ENCODE data around the gene TBC1D2.
A peak's percentile ranks its signal among the peaks of the same experiment; 100 is the strongest.
"Not testable (repeated sequence)": the region's sequence is repeated elsewhere in the genome, so short reads cannot be mapped to it uniquely, and the experiment has no call there.

Gene TBC1D2

GRCh38 chr9:98272083-98272482 lies 16.6 kb upstream of the TBC1D2 start:
- DNase-seq (ENCODE audit: low read depth), result no peak

GRCh38 chr9:98271479-98271878 lies 16.0 kb upstream of the TBC1D2 start:
- no peak for DNase-seq (ENCODE audit: low read depth)

GRCh38 chr9:98270284-98270683 lies 14.8 kb upstream of the TBC1D2 start:
- not testable (repeated sequence) for DNase-seq (ENCODE audit: low read depth)

GRCh38 chr9:98269652-98270051 lies 14.2 kb upstream of the TBC1D2 start:
- not testable (repeated sequence) for DNase-seq (ENCODE audit: low read depth)

- not testable (repeated sequence) for DNase-seq (ENCODE audit: low read depth)
Observed at GRCh38 chr9:98267556-98267955, 12.1 kb upstream of the TBC1D2 start.

GRCh38 chr9:98264516-98264915 lies 9.1 kb upstream of the TBC1D2 start:
- no peak for DNase-seq (ENCODE audit: low read depth)

GRCh38 chr9:98263482-98264357 lies 8.3 kb upstream of the TBC1D2 start:
- peak; percentile 76 for DNase-seq (ENCODE audit: low read depth)

- DNase-seq (ENCODE audit: low read depth), result no peak
Observed at GRCh38 chr9:98263080-98263479, 7.6 kb upstream of the TBC1D2 start.

- no peak for DNase-seq (ENCODE audit: low read depth)
Observed at GRCh38 chr9:98262056-98262455, 6.6 kb upstream of the TBC1D2 start.

GRCh38 chr9:98260635-98261034 lies 5.2 kb upstream of the TBC1D2 start:
- no peak for DNase-seq (ENCODE audit: low read depth)

GRCh38 chr9:98259791-98260190 lies 4.3 kb upstream of the TBC1D2 start:
- no peak for DNase-seq (ENCODE audit: low read depth)

- DNase-seq (ENCODE audit: low read depth), result no peak
Observed at GRCh38 chr9:98256756-98257155, 1.3 kb upstream of the TBC1D2 start.

- peak; percentile 50 for DNase-seq (ENCODE audit: low read depth)
Observed at GRCh38 chr9:98255061-98255577, 330 bp downstream of the TBC1D2 start.

GRCh38 chr9:98254228-98255060 lies 1.0 kb downstream of the TBC1D2 start:
- DNase-seq (ENCODE audit: low read depth), result peak; percentile 58

- no peak for DNase-seq (ENCODE audit: low read depth)
Observed at GRCh38 chr9:98253565-98253964, 1.9 kb downstream of the TBC1D2 start.

- DNase-seq (ENCODE audit: low read depth), result peak; percentile 75
Observed at GRCh38 chr9:98251551-98251950, 3.9 kb downstream of the TBC1D2 start.

GRCh38 chr9:98249771-98250170 lies 5.7 kb downstream of the TBC1D2 start:
- DNase-seq (ENCODE audit: low read depth), result no peak

- DNase-seq (ENCODE audit: low read depth), result peak; percentile 99
Observed at GRCh38 chr9:98248737-98249474, 6.5 kb downstream of the TBC1D2 start.

GRCh38 chr9:98247831-98248657 lies 7.4 kb downstream of the TBC1D2 start:
- DNase-seq (ENCODE audit: low read depth), result no peak

GRCh38 chr9:98242426-98242825 lies 13.0 kb downstream of the TBC1D2 start:
- no peak for DNase-seq (ENCODE audit: low read depth)
